GM21447 (cell line): Measurements from ENCODE around the gene LGALS4.
A peak's percentile ranks its signal among the peaks of the same experiment; 100 is the strongest.
"Not testable (repeated sequence)": the region's sequence is repeated elsewhere in the genome, so short reads cannot be mapped to it uniquely, and the experiment has no call there.

Source experiments
- ATAC-seq: cut with Tn5 transposase; IDR thresholded peaks from one replicate; pipeline ENCODE4 v1.9.1; 2021; ENCODE audit not compliant: unreplicated experiment

LGALS4 gene, protein sequence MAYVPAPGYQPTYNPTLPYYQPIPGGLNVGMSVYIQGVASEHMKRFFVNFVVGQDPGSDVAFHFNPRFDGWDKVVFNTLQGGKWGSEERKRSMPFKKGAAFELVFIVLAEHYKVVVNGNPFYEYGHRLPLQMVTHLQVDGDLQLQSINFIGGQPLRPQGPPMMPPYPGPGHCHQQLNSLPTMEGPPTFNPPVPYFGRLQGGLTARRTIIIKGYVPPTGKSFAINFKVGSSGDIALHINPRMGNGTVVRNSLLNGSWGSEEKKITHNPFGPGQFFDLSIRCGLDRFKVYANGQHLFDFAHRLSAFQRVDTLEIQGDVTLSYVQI

DNA sequence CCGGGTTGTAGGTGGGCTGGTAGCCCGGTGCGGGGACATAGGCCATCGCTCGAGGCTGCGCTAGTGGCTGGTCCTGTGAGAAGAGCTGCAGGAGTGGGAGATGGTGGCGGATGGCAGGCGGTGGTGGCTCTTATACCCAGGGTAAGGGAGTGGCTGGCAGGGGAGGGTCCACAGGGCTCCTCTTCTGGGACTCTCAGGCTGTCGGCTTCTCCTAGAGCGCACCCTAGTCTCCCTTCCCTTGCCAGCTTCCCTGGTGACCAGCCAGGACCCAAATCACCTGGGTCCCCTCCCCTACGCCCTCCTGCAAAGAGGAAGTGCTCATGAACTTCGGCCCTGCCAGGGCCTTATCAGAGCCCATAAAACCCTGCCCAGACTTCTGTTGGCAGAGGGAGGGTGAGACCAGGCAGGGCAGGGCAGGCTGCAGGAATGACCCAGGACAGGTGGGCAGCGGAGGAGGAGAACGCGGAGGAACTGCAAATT is at the start of gene LGALS4:
Gene LGALS4, minus strand, starts transcription at position 105 of the 480 bp plus-strand sequence. Its CDS starts 59 bp downstream, at position 46.
- no peak for ATAC-seq

DNA sequence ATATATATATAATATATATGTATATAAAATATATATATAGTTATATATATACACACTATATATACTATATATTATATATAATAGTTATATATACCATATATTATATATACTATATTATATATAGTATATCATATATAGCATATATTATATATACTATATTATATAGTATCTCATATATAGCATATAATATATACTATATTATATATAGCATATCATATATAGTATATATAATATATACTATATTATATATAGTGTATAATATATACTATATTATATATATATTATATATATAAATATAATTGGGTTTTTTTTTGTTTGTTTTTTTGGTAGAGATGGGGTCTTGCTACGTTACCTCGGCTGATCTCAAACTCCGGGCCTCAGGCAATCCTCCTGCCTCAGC is 48.6 kb upstream of the LGALS4 start:
- no peak for ATAC-seq

DNA sequence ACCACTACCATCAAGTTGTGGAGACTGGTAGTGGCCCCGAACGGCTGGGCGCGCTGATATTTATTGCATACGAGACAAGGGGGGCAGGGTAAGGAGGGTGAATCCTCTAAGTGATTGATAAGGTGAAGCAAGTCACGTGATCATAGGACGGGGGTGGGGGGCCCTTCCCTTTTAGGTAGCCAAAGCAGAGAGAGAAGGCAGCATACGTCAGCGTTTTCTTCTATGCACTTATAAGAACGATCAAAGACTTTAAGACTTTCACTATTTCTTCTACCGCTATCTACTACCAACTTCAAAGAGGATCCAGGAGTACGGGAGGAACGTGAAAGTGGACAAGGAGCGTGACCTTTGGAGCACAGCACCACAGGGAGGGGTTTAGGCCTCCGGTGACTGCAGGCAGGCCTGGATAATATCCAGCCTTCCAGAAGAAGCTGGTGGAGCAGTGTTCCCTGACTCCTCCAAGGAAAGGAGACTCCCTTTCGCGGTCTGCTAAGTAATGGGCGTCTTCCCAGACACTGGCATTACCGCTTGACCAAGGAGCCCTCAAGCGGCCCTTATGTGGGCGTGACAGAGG is 47.0 kb upstream of the LGALS4 start:
- not testable (repeated sequence) for ATAC-seq

DNA sequence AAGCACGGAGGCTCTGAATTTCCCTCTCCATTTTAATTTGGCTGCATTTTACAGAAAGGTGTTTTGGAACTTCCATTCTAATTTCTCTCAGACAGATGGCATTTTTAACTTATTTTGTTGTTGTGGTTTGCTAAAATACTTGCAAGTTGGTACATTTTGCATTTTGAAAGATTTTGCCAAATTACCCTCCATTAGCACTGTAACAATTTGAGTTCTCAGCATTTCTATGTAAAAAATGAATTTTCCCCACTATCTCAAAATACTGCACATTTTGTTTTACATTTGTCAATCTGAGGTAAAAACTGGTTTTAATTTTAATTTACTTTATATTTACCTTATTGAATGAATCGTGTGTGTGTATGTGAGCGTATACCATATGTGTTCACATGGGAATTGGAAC is 44.1 kb upstream of the LGALS4 start:
- no peak for ATAC-seq

DNA sequence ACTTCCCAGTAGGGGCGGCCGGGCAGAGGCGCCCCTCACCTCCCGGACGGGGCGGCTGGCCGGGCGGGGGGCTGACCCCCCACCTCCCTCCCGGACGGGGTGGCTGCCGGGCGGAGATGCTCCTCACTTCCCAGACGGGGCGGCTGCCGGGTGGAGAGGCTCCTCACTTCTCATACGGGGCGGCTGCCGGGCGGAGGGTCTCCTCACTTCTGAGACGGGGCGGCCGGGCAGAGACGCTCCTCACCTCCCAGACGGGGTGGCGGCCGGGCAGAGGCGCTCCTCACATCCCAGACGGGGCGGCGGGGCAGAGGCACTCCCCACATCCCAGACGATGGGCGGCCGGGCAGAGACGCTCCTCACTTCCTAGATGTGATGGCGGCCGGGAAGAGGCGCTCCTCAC is 43.0 kb upstream of the LGALS4 start:
- ATAC-seq: not testable (repeated sequence)

DNA sequence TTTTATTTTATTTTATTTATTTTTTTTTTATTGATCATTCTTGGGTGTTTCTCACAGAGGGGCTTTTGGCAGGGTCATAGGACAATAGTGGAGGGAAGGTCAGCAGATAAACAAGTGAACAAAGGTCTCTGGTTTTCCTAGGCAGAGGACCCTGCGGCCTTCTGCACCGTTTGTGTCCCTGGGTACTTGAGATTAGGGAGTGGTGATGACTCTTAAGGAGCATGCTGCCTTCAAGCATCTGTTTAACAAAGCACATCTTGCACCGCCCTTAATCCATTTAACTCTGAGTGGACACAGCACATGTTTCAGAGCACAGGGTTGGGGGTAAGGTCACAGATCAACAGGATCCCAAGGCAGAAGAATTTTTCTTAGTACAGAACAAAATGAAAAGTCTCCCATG is 42.2 kb upstream of the LGALS4 start:
- ATAC-seq: not testable (repeated sequence)

DNA sequence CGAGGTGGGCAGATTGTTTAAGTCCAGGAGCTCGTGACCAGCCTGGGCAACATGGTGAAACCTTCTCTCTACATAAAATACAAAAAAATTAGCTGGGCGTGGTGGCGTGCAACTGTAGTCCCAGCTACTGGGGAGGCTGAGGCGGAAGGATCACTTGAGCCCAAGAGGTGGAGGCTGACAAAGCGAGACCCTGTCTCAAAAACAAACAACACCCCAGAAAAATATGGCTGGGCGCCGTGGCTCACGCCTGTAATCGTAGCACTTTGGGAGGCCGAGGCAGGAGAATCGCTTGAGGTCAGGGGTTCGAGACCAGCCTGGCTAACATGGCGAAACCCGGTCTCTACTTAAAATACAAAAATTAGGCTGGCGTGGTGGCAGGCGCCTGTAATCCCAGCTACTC is 40.5 kb upstream of the LGALS4 start:
- no peak for ATAC-seq

DNA sequence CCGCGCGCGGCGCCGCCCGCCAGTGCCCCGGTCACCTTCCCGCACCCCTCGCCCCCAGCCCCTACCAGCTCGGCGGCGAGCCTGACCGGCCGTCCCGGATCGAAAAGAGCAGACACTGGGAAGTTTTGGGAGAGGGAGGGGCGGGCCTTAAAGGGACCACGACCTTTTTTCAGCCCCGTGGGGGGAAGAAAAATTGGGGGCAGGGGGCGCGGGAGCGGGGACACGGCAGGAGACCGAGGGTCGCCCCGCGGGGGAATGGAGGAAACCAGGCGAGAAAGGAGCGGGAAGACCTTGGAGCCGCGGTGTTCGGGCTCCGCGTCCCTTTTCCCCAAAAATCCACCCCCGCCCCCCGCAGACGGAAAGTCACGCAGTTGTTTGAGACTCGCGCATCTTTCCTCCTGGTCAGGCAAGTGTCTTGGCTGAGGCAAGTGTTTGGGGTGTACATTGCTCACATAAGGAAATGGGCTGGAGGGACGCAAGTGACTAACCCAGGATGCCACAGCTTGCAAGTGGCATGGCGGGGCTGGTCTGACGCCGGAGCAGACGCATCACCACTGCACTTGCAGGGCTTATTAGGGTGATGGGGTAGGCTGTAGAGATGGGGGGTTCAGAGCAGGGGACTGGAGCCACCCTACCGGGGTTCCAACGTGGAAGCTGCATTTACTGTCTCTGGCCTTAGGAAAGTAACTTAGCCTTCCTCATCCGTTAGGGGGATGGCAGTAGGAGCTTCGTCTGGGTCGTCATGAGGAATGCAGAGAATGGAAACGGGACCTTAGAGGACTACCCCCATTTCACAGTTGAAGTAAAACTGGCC is 39.7 kb upstream of the LGALS4 start:
- ATAC-seq: no peak

DNA sequence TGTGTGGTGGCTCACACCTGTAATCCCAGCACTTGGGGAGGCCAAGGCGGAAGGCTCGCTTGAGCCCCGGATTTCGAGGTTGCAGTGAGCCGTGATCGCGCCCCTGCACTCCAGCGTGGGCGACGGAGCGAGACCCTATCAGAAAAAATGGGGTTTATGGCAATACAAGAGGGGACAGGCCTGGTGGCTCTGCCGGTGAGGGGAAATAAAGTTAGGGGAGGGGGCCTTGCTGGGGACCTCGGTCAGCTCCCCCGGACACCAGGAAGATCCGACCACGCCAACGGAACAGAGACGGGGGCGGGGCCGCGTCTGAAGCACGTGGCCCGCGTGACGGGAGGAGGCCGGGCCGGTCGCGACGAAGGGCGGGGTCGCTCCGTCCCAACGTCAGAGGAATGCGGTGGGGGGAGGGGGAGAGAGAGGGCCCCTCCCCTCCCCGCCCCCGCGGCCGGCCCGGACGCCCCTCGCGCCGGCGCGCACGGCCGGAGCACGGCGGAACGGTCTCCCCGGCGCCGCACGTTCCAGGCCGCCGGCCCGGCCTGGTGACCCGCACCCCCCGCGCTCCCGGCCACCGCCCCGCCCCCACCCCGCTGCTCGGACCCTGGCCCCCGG is 39.0 kb upstream of the LGALS4 start:
- no peak for ATAC-seq

DNA sequence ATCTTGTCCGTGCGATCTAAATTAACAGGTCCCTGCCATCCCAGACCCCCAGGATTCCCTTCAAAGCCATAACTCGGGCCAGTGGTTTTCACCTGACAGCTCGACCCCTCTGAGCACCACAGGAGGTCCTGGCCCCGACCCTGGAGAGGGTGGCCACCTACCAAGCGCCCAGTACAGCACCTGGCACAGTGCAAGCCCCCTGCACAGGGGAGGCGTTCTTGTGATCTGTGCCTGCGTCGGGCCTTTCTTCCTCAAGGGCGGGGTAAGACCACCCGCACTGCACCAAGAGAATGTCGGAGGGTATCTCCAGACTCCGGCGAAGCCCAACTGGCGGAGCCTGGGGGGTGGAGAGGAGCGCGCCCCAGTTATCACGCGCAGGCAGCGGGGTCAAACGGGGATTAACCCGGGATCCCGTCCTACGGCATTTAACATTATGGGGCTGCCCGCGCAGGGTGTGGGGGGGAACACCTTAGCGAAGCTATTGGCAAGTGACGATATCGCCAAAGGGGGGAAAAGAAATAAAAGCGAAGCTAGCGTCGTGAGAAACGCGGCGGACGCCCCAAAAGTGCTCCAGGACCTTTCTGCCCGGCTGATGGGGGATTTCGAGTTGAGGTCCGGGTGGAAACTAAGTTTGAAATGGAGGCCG is 38.4 kb upstream of the LGALS4 start:
- ATAC-seq: no peak

DNA sequence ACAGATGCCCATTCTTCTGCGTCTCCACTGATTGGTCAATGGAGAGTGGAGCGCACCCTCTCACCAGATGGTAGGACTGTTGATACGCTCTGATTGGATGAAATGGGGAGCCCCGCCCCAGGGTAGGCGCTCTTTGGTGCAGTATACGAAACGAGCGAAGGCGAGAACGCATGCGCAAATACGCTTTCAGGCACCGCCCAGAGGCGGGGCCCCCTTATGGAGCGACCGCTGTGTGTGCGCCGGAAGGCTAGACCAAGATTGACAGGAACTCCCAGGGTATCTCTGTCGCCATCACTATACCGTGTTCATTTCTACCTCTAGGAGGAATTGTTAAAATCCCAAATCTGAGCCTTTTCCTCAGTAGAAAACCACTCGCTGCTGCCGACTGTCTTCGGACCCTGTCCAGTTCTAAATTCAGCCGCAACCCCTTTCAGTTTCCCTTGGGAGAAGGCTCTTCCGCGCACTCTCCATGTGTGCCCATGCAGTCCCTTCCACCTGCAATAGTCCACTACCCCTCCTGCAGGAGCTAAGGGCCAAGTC is 37.8 kb upstream of the LGALS4 start:
- ATAC-seq: peak; percentile 71

DNA sequence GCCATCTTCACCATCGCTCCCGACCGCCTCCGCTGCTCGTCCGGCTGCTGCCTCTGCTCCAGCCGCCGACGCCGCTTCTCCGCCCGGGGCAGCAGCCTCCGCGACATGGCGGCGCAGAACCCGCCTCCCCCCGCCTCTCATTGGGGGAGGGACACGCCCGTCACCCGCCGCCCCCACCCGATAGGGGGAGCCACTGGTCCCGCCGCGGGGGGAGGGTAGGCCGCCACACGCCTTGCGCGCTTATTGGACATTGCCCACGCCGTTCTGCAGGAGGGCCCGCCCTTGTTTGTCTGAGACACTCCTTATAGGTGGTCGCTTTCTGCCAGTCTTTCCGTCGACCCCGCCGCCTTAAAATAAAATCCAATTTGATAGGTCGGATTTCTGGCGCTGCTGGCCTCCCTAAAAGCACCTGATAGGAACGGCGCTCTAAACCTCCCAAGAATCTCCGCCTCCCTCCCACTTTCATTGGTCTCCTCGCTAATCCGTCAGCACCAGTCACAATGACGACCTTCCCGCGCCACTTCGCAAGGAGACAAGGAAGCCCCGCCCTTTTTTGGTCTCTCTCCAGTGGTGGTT is 37.2 kb upstream of the LGALS4 start, which contains the start of gene HNRNPL:
Gene HNRNPL, minus strand, starts transcription at position 127 of the 576 bp plus-strand sequence. Its CDS starts 20 bp downstream, at position 107.
- ATAC-seq: peak; percentile 47

DNA sequence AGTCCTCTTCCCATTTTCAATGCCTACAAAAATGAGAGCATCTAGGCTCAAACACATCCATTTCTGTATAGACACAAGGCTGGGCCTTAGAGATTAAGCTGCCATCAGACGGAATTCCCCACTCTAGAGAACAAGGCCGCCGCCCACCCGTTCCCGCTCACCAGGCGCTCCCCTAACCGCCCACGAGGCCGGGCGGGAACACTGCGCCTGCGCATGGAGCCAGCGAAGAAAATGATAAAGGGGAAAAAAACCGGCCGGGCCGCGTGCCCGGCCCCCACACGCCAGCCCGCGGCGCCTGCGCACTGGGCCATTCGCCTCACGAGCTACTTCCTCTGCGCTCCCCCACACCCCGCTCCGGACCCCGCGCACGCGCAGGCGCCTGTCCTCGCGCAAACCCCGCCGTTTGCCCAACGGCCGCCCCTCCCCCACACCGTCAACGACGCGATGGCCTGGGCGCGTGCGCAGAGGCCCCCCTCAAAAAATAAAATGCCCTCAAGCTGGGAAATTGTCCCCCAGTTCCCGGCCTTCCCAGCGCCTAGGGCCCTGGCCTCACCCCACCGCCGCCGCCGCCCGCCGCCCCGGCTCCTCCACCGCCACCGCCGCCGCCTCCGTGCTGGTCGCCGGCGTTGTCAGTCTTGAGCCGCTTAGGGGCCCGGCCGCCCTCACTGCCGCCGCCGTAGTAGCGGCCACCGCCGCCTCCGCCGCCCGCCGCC is 36.6 kb upstream of the LGALS4 start:
- peak; percentile 9 for ATAC-seq

DNA sequence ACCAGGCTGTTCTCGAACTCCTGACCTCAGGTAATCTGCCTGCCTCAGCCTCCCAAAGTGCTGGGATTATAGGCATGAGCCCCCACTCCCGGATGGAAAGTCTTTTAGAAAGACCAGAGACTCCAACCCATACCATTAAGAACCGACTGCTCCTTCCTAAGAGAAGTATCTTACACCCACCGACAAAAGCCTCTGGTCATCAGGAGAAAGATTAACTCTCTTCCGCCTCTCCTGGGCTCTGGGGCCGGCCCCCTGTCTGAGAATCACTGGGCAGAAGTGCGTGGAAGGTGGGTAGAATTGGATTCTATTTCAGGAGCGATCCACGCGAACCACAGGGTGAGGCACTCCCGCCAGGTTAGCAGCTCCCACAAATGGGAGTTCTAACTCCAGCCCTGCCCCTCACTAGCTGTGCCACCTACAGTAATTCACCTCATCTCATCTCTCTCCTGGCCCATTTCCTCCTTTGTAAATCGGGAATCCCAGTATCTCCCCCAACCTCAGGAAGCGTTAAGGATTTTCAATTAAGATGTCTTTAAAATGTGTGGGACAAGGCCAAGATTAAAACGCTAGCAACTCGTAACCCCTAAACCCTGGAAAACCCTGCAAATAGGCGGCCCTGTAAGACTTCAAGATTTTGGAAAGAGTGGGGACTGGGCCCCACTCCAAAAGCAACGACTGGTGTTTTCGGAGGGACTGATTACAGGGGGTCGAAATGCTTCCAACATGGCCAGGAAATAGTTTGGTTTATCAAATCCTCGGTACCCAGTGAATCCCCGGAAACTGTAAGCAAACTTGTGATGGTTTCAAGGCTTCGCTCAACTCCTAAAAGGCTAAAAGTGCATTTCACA is 35.8 kb upstream of the LGALS4 start:
- no peak for ATAC-seq

DNA sequence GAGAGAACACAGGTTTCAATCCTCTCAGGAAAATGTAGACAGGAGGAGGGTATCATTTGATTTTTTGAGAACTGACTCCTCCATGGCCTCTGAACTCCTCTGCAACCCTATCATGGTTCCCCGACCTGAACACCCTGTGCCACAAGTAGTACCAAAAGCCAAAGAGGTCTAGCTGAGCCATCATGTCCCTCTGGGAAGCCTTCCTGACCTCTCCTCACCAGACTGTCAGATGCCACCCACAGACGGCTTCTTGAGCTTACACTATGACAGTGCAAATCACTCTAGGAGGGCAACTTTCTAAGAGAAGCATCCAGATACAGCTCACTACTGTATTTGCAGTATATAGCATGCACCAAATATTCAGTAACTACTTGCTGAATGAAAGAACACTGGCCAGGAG is 33.4 kb upstream of the LGALS4 start:
- no peak for ATAC-seq

DNA sequence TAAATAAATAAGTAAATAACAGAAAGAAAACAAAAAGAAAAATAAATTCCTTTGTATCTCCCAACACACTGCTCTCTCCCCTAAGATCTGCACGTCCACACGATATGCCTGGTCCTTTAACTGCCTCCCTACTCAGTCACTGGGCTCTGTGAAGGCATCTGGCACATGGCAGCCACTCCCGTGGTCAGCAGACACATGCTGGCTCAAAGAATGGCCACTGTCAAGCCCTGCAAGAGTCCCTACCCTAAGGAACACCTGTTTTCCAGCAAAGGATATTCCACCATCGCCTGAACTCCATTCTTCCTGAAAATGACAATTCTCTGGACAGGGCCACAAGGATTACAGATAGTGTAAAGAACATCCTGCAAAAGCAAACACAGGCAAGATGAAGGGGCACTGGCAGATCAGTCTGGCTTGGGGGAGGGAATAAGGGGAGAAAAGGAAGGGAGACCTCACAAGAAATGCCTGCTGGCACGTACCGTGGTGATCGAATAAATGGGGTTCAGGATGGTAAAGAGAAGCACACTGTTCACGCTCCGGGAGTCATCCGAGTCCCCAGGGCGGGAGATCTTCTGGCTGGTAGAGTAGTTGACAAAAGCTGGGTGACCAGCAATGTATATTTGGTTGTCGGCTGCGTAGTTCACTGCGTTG is 32.8 kb upstream of the LGALS4 start:
- no peak for ATAC-seq

DNA sequence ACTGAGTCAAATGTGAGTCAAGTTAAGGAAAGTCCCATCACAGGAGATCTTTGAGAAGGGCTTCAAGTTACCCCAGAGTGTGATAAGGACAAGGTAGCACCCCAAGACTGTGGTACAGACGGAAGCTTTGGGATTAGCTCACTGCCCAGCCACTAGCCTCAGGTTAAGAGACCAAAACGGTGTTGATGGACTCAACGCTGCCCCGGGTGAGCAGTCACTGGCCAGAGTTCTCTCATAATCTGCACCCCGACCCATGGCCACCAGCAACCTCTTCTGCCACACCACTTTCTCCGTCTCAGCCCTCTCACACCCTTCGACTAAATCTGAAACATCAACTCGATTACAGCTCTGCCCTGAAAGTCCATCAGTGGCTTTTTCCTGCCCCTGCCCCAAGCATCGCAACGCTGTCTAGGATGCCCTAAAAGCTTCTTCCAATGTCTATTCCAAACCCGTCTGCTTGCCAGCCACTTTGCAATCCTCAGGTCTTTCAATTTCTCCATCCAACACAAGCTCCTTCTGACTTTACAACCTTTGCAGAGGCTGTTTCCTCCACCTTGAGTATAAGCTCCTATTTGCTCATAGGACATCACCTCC is 31.4 kb upstream of the LGALS4 start:
- no peak for ATAC-seq
